Stimulated activated CD4-positive, alpha-beta T cell treated with anti-CD3 and anti-CD28 coated beads, Interleukin-2, amount 100 ng/mL, for 4 hours (primary cell): ENCODE results near the gene DGKG.

Experiments
- DNase-seq: peaks from one replicate; pipeline ENCODE4 v3.0.0-alpha.2; 2020; ENCODE audit warnings: low read depth

The DGKG gene

GRCh38 chr3:186361762-186362536 lies at the start of gene DGKG:
Gene DGKG, minus strand, starts transcription at chr3:186362234. Its CDS starts 41,775 bp downstream, at chr3:186320459.
- DNase-seq = no peak

GRCh38 chr3:186411089-186411488 lies 49.1 kb upstream of the DGKG start:
- no peak for DNase-seq

- no peak for DNase-seq
Observed at GRCh38 chr3:186406669-186407635, 44.9 kb upstream of the DGKG start.

GRCh38 chr3:186401556-186401955 lies 39.5 kb upstream of the DGKG start:
- no peak for DNase-seq

- no peak for DNase-seq
Observed at GRCh38 chr3:186400662-186401061, 38.6 kb upstream of the DGKG start.

DNA sequence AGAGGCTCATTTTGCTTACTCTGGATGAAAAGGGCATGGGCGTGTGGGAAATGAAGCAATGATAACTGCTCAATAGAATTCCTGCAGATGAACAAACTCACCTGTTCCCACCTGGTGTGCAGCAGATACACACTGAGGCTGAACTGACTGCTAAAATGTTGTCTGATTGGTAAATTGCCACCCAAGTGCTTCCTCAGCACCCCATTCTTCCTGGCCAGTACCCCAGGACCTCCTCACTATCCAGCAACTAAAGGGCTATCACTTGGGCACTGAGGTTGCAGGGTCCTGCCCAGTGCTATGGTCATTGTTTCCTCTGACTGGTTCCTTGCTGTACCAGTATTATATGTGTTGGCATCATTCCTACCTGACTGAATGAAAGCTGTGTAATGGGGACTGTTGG lies 38.0 kb upstream of the DGKG start:
- no peak for DNase-seq

- no peak for DNase-seq
Observed at GRCh38 chr3:186394566-186395217, 32.7 kb upstream of the DGKG start.

GRCh38 chr3:186386883-186387560 lies 25.0 kb upstream of the DGKG start:
- DNase-seq = no peak

DNA sequence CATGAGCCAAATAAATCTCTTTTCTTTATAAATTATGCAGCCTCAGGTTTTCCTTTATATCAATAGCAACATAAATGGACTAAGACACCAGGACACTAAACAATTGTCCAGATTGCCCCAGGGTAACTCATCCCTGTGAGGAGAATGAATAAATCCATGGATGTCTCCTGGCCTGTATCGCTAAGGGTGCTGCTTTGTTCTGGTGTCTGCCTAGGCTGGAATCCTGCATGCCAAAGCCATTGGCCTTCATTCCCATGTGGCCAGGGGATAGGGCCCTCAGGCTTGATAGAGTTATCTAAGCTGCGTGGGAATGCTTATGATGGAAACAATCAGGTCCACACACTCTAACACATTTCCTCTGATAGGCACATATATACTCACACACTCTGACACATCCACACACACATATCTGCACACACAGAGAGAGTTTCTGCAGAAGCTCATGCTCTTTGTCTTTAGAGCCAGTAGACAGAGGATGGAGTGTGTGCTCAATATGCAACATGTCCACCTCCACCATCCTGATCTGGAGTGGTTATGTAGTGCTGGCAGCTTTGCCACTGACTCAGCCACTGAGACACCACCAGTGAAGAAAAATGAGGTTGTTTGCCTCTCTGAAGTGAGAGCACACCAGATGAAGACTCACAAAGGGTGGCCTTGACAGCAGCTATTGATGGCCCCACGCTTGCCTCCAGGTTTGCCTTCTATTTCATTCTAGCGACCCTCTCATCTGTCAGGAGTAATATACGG lies 24.0 kb upstream of the DGKG start:
- DNase-seq = no peak

- DNase-seq = no peak
Observed at GRCh38 chr3:186383026-186383993, 21.3 kb upstream of the DGKG start.

DNA sequence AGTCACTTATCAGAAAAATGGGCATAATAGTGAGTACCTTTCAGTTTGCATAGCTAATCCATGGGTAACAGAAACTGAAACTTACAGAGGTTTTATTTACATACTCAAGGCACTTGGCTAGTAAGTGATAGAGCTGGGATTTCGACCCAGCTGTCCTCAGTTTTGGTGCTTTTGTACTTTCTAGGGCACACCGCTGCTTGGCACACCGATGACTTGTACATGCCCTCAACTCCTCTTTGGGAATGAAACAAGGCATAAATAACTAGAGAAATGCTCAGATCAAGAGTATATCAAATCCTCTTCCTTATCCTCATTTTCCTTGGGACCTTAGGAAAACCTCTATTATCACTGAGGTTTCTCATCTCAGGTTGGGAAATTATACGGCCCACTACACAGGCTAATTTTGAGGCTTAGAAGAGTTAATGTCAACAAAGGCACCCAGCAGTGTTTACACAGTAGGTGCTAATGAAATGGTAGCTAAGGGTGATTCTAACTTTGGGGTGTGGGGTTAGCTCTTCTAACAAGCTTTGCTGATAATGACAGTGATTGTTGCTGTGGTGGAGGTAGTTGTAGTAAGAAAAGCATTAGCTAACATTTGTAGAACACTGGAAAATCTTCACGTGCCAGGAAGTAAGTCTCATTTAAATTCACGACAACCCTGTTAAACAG lies 20.3 kb upstream of the DGKG start:
- no peak for DNase-seq

- no peak for DNase-seq
Observed at GRCh38 chr3:186381424-186382216, 19.6 kb upstream of the DGKG start.

GRCh38 chr3:186380622-186381380 lies 18.8 kb upstream of the DGKG start:
- no peak for DNase-seq

GRCh38 chr3:186375443-186375842 lies 13.4 kb upstream of the DGKG start:
- DNase-seq = no peak

DNA sequence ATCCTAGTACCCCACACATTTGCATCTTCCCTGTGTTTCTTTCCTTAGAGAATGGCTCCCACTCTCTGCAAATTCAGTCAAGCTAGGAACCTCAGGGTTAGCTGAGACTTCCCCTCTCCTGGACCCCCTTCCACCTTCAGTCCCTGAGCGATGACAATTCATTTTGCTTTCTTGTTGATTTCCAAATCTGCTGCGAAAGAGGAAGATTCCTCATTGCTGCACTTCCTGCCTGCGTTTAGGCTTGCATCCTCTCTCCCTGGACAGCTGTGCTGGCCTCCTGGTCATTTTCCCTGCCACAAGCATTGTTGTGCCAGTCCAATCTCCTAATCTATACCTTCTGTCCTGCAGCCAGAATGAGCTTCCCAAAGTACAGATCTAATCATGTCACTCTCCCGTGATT lies 12.3 kb upstream of the DGKG start:
- DNase-seq = no peak

DNA sequence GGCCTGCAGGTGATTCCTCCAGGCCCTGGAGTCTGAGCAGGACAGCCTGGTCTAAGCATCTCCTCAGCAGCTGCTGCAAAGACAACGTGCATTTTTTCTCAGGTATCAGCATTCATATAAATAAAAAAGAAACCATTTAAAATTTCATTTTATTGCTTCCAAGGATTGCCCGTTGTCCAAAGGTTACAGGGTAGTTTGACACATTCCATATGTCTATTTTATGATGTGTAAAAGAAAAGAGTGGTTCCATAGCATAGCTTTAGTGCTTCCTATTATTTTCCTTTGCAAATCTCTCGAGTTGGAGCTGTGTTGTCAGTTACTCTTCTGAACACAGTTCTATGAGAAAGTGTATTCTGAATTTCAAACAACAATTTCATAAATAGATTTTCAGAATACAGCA lies 7.2 kb upstream of the DGKG start:
- DNase-seq = no peak

GRCh38 chr3:186368717-186369116 lies 6.7 kb upstream of the DGKG start:
- no peak for DNase-seq

DNA sequence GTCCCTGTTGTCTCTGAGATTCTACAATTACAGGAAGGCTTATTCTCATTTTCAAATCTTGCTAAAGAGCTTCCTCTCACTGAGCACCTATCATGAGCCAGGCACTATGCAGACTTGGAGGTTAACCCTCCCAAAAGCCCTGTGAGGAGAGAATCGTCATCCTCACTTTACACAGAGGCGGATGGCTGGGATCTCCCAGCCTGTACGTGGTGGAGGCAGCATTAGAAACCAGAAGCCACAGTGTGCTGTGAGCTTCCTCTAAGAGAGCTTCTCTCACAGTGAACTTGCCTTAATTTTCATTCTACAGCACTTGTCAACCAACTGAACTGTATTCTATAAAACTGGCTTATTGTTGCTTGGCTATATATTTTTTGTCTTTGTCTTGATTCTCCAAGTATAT lies 6.1 kb upstream of the DGKG start:
- no peak for DNase-seq
